NT2/D1 (cell line): ENCODE results near the gene SHD.

ENCODE experiments used
- DNase-seq: peaks from one replicate; pipeline ENCODE4 v3.0.0-alpha.2; 2011; ENCODE audit warnings: low read depth, low spot score
- H3K27me3 ChIP-seq: 2 replicates; pipeline ENCODE4 v1.6.0; 2011; ENCODE audit warnings: mild to moderate bottlenecking; ENCODE audit not compliant: insufficient read length, insufficient read depth
- H3K36me3 ChIP-seq: 2 replicates; pipeline ENCODE4 v1.6.1; 2011; ENCODE audit warnings: mild to moderate bottlenecking, low read length, mixed read lengths; ENCODE audit not compliant: insufficient read depth, insufficient read length
- H3K4me1 ChIP-seq: 2 replicates; pipeline ENCODE4 v1.5.1; 2011; ENCODE audit not compliant: insufficient read depth, insufficient read length
- H3K4me3 ChIP-seq: 2 replicates; pipeline ENCODE4 v1.5.1; 2011; ENCODE audit warnings: low read depth; ENCODE audit not compliant: insufficient read length
- H3K9ac ChIP-seq: 2 replicates; pipeline ENCODE4 v1.6.0; 2011; ENCODE audit warnings: low read depth; ENCODE audit not compliant: insufficient read length
- H3K9me3 ChIP-seq: 2 replicates; pipeline ENCODE4 v1.5.1; 2011; ENCODE audit warnings: mild to moderate bottlenecking, low read length; ENCODE audit not compliant: insufficient read depth
- SUZ12 ChIP-seq: IDR thresholded peaks from 2 replicates; pipeline ENCODE4 v1.6.1; 2011; ENCODE audit not compliant: insufficient read length, insufficient read depth; ENCODE audit errors: extremely low read depth
- YY1 ChIP-seq: IDR thresholded peaks from 2 replicates; pipeline ENCODE4 v1.6.1; 2011; ENCODE audit not compliant: insufficient read length, insufficient read depth
- ZNF274 ChIP-seq: IDR thresholded peaks from 2 replicates; pipeline ENCODE4 v1.6.1; 2011; ENCODE audit warnings: mild to moderate bottlenecking, low read depth, low read length

The SHD gene

DNA sequence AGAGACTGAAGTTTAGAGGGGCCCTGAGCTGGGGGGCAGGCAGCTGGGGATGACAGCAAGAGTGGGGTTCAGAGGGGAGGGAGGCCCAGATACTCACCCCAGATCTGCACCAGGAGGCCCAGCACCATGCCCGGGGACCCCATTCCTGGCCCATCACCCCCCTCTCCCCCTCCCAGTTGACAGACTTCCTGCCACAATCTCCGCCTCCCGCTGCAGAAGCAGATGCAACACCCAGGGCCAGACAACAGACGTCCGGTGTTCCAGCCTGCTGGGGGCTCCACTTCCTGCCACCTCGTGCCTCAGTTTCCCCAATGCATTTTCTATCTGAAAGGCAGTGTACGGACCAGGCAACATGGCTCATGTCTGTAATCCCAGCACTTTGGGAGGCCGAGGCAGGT lies 23.2 kb downstream of the SHD start, which contains the start of gene TMIGD2:
TMIGD2 (minus strand) TSS at position 147 of the 398 bp plus-strand sequence; CDS start at position 143, 4 bp downstream.
- peaks cover 8% of the 10 kb centered on the region for H3K36me3 ChIP-seq
- no peak within 1 kb of the TSS for H3K4me3 ChIP-seq

DNA sequence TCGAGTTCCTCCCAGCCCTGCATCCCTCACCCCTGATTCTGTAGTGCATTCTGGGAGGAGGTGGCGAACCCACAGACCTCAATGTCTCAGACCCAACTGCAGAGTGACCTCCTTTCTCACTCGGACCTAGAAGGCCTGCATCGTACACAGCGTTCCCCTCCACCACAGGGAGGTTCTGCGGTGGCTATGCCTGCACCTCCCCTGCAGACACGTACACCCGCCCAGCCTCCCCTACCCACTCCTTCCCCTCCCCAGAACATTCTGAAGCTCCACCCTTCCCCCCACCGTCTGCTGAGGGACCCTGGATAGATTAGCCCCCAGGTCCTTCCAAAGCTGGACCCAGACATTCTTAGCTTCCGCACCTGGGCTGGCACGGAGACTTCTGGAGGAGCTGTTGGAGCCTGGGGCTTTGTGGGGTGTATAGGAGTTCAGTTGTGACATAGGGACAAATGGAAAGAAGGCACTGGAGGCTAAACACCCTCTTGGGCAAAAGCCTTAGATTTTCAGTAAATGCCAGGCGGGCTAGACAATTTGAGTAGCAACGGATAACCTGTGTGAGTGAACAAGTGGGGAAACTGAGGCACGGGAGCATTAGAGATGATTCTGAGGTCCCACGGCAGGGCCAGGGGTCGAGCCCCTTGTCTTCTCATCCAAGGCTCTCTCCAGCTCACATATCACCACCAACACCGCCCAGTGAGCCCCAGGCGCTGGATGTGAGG lies 24.9 kb downstream of the SHD start:
- Histone ChIP-seq H3K4me1 (peaks cover 14% of the 10 kb centered on the region), H3K4me3 (no peak overlapping the region), H3K9me3 (no peaks in the 10 kb centered on the region), H3K9ac (no peak overlapping the region), H3K36me3 (peaks cover 13% of the 10 kb centered on the region), H3K27me3 (no peaks in the 10 kb centered on the region)
- no peak for TF ChIP-seq SUZ12
- no peak for TF ChIP-seq ZNF274
- no peak for TF ChIP-seq YY1
- no peak for DNase-seq

More for the DNA sequence above, 23.2 kb downstream of the SHD start, which contains the start of gene TMIGD2:
- DNase-seq = no peak
- no peak for TF ChIP-seq SUZ12
- H3K4me1 ChIP-seq = peaks cover 14% of the 10 kb centered on the region
- H3K9ac ChIP-seq = peak within 1 kb of the TSS; percentile 62
- no peaks in the 10 kb centered on the region for H3K9me3 ChIP-seq
- no peaks in the 10 kb centered on the region for H3K27me3 ChIP-seq

DNA sequence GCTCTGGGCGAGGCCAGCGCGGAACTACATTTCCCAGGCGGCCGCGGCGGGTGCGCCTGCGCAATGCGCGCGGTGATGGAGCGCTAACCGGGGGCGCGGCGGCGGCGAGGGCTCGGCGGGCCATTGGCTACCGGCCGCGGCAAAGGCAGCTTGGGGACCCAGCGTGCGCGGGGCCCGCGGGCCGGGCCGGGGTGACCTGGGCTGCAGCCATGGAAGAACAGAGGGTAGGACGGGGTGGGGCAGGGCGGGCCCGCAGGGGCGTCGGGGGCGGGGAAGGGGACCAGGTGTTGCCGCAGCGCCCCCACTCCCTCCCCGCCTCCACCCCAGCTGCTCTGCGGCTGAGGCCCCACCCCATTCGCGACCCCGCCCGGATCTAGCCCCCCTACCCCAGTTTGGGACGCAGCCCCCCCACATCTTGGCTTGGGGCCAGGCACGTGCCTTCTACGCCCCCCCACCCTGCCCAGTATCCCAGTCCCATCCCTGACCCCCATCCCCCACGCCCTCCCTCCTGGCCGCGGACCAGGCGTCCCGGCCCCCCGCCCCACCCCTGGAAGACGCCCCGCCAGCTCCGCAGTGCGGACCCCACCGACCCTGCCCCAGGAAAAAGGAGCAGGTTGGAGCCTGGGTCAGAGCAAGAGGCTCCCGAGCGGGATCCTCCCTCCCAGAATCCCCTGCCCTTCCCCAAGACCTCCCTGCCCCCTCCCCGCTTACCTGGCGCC lies 25.6 kb downstream of the SHD start, which contains the start of gene FSD1:
FSD1 (plus strand) TSS at position 61 of the 719 bp plus-strand sequence; CDS start at position 210, 149 bp downstream.
- no peak for TF ChIP-seq ZNF274
- no peak for TF ChIP-seq YY1
- no peak for TF ChIP-seq SUZ12

DNA sequence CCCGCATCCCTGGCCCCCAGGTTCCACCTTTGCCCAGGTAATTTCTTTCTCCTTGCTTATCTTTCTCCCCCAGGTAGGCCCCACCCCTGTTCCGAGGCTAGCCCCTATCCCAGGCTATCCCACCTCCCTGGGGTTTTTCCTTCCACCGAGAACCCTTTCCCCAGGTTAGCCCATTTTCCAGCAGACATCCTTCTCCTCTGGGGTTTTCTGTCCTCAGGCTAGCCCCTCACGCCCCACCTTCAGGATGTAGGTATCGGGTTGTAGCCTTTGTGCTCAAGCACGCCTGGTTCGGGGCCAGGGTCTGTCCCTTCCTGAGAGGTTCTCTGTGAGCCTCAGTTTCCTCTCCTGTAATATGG lies 26.2 kb downstream of the SHD start:
- TF ChIP-seq SUZ12 (no peak), YY1 (no peak), ZNF274 (no peak)
- peaks cover 14% of the 10 kb centered on the region for H3K4me1 ChIP-seq
- no peak for DNase-seq
- no peaks in the 10 kb centered on the region for H3K27me3 ChIP-seq
- peak overlapping the region; percentile 11 for H3K4me3 ChIP-seq
- H3K36me3 ChIP-seq = peaks cover 15% of the 10 kb centered on the region
- no peak overlapping the region for H3K9ac ChIP-seq
- no peaks in the 10 kb centered on the region for H3K9me3 ChIP-seq

More for the DNA sequence above, 25.6 kb downstream of the SHD start, which contains the start of gene FSD1:
- no peaks in the 10 kb centered on the region for H3K27me3 ChIP-seq
- peak within 1 kb of the TSS; percentile 21 for H3K4me3 ChIP-seq
- no peak for DNase-seq
- no peak within 1 kb of the TSS for H3K9ac ChIP-seq
- no peaks in the 10 kb centered on the region for H3K9me3 ChIP-seq
- H3K36me3 ChIP-seq = peaks cover 13% of the 10 kb centered on the region
- peaks cover 14% of the 10 kb centered on the region for H3K4me1 ChIP-seq

- Histone ChIP-seq H3K4me1 (peaks cover 14% of the 10 kb centered on the region), H3K9me3 (peaks cover 3% of the 10 kb centered on the region; the same call in 1 of the 2 replicates), H3K36me3 (peaks cover 20% of the 10 kb centered on the region), H3K9ac (peak overlapping the region; percentile 51), H3K27me3 (no peaks in the 10 kb centered on the region), H3K4me3 (no peak overlapping the region)
- TF ChIP-seq ZNF274 (no peak), SUZ12 (no peak)
- no peak for DNase-seq
Observed at GRCh38 chr19:4305659-4306058, 26.6 kb downstream of the SHD start.

DNA sequence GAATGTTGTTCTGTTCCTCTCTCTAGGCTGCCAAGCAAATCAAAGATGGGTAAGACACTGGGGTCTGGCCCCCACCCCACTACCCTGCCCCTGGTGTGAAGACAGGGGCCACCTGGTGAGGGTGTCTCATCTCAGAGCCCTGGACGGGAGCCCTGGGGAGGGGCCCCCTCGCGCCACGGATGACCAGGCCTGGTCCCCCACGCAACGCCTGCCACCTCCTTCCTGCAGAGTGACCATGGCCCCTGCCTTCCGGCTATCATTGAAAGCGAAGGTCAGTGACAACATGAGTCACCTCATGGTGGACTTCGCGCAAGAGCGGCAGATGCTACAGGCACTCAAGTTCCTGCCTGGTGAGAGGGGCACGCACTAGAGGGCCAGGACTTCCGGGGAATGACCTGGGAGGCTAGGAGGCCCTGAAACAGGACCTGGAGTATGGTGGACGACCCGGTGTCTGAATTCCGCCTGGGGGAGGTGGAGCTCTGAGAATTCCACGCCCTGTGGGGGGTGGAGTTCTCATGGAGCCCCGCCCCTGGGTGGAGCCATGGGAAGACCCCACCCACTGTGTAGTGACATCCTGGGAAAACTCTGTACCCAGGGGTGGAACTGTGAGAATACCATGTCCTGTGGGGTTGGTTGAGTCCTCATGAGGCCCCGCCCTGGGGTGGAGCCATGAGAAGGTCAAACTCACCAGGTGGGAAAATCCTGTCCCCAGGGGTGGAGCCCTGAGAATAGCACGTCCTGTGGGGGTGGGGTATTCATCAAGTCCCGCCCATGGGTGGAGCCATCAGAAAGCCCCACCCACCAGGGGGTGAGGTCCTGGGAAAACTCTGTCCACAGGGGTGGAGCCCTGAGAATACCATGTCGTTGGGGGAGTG lies 31.4 kb downstream of the SHD start:
- Histone ChIP-seq H3K36me3 (peaks cover 32% of the 10 kb centered on the region), H3K27me3 (no peaks in the 10 kb centered on the region), H3K9me3 (peaks cover 7% of the 10 kb centered on the region; the same call in 1 of the 2 replicates), H3K4me1 (peaks cover 7% of the 10 kb centered on the region), H3K9ac (no peak overlapping the region), H3K4me3 (no peak overlapping the region)
- no peak for TF ChIP-seq YY1
- no peak for TF ChIP-seq ZNF274
- no peak for TF ChIP-seq SUZ12
- DNase-seq = no peak
